Stimulated activated CD8-positive, alpha-beta memory T cell treated with anti-CD3 and anti-CD28 coated beads, Interleukin-15, amount 100 ng/mL, for 1 hour (primary cell): ENCODE measurements around the gene CCDC27.

Experiments
- DNase-seq: peaks from one replicate; pipeline ENCODE4 v3.0.0-alpha.2; 2020; ENCODE audit warnings: low read depth

Gene CCDC27

DNA sequence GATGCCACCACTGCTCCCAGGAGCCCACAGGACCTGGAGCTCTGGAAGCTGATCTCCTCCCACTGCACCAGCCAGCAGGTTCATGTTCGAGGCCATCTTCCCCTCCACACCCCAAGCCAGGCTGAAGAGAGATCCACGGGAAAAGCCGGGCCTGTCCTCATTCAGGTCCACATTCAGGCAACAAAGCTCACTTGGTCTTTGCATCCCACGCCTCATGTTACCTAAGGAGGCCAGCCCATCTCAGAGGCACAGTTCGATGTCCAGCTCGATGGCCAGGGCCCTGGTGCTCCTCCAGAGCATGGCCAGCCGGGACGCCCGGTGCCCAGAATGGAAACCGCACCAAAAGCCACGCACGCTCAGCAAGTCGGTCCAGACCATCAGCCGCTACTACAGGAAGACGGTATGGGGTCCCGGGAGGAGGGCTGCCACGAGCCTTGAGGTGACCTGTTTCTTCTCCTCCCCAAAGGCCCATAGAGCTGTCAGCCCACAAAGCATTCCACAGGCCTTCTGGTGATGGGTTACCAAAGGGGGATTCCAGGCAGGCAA, at the start of gene CCDC27:
CCDC27 (plus strand) TSS at position 51 of the 546 bp plus-strand sequence; CDS start at position 83, 32 bp downstream.
- DNase-seq = no peak

GRCh38 chr1:3702528-3702927, 49.7 kb upstream of the CCDC27 start:
- DNase-seq = no peak

DNA sequence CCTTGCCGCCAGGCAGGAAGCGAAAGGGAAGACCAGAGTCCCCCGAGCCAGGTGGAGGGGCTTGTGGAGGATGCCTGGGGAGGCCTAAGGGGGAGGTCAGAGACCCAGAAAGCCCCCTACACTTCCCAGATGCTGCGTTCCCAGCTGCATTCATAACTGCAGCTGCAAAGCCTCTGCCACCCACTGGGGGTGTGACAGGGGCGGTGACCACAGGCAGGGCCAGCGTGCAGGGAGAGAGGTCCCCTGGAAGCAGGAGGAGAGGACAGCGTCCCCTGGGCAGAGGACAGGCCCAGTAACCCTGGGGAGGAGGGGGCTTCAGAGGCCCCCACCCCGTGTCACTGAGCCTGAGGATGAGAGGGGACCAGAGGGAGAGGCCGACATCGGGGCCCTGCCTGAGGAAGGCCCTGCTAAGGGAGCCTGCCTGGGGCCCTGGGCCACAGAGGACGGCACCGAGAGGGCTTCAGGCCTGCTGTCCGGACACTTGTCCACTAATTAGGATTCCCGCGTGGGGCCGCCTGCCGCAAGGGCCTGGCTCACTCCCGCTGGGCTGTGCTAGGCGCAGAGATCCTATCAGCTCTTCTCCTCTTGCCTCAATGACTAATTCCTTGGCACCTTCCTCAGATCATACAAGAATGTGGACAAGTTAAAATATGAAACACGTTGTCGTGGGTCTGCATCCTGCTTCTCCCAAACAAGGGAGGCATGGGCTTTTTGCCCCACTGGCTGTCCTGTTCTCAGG, 49.1 kb upstream of the CCDC27 start:
- no peak for DNase-seq

- no peak for DNase-seq
Observed at GRCh38 chr1:3703786-3704371, 48.4 kb upstream of the CCDC27 start.

- DNase-seq = no peak
Observed at GRCh38 chr1:3705341-3705950, 46.8 kb upstream of the CCDC27 start.

DNA sequence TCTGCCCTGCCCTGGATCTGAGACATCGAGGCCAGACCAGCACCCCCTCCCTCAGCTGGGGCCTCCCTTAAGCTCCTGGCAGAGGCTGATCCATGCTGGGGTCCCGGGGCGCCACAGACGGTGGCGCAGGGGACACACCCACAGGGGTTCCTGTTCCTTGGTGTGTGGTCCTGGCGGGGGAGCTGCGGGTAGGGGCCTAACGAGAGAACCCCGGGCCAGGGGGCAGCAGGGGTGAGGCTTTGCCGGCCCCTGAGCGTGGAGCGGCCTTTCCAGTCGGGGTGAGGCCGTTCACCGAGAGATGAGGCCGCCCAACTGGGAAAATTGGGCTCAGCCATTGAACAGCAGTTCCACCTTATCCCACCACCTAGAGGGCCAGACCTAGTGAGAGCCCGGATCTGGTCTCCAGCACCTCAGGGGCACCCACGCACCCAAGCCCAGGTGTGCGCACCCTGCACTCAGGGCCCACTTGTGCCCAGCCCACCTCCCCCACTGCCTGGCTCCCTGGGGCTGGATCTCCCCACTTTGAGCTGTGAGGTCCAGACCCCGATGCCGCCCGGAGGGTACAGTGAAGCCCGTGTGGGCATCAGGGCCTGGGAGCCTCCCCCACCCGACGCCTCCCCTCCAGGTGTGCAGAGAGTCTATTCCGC, 45.5 kb upstream of the CCDC27 start:
- no peak for DNase-seq

- no peak for DNase-seq
Observed at GRCh38 chr1:3707298-3707938, 44.8 kb upstream of the CCDC27 start.

DNA sequence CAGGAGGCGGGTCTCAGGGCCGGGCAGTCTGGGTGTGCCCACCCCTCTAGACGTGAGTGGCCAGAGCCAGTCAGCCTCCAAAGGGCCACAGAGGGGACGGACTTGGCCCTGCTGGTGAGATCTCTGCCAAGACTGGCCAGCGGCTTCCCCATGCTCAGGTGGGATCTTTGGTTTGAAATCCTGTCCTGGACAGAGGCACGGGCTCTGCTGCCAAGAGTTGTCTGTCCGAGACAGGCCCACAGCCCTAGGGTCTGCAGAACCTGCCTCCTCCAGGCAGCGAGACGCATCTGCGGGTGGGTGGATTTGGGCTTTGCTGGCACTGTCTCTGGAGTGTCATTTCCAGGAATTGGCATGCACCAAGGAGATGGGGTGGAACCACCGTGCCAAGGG, 44.3 kb upstream of the CCDC27 start:
- no peak for DNase-seq

- DNase-seq = no peak
Observed at GRCh38 chr1:3708791-3709190, 43.5 kb upstream of the CCDC27 start.

GRCh38 chr1:3710251-3710650, 42.0 kb upstream of the CCDC27 start:
- no peak for DNase-seq

DNA sequence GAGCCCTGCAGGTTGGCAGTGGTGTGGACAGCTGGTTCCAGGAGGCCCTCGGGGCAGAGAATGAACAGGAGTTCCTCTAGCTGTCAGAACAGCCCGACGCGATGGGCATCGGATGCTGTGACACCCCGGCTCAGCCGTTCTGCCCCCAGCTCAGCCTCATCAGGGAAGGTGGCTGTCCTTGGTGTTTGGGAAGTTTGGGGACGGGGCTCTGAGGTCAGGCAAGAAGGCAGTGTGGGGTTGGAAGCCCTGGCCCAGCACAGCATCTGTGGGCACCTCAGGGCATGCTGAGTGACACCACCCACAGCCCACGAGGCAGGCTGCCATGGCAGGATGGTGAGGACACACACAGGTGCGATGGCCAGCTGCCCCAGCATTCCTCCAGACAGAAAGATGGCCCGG, 40.9 kb upstream of the CCDC27 start:
- DNase-seq = no peak

GRCh38 chr1:3711780-3712451, 40.3 kb upstream of the CCDC27 start:
- DNase-seq = no peak

- no peak for DNase-seq
Observed at GRCh38 chr1:3712573-3713535, 39.4 kb upstream of the CCDC27 start.

DNA sequence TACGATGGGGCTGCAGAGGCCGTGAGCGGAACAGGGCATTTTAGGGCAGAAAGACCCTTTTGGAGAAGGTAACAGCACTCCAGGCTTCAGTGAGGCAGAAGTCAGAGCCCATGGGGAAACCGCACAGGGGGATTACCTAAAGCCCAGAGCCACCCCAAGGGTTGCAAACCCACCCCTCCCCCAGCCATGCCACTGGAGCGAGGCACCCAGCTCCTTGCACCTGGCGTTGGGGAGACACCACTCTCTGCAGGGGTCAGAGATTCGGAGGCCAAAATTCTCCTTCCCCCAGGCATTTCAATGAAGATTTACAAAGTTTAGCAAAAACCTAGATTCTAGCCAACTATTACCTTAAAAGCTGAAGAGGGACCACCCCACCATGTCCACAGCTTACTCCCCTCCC, 38.4 kb upstream of the CCDC27 start:
- no peak for DNase-seq

DNA sequence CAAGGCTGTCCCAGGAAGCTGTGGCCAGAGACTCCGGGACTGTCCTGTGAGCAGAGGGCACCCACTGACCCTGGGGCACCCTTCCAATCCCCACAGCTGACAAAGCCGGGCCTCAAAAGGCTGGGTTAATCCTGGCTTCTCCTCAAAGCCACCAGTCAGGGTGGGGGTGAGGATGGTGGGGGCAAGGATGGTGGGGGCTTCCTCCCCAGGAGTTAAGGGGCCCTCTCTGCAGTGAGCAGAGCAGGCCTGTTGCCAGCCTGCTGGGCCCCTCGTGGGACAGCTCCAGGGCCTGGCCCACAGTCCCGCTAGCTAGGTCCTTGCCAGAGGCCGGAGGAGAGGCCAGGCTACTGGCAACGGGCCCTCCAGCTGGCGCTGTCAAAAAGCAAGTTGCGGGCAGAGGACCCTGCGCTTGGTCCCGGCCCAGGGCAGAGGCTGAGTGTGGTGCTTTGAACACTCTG, 37.9 kb upstream of the CCDC27 start:
- no peak for DNase-seq

DNA sequence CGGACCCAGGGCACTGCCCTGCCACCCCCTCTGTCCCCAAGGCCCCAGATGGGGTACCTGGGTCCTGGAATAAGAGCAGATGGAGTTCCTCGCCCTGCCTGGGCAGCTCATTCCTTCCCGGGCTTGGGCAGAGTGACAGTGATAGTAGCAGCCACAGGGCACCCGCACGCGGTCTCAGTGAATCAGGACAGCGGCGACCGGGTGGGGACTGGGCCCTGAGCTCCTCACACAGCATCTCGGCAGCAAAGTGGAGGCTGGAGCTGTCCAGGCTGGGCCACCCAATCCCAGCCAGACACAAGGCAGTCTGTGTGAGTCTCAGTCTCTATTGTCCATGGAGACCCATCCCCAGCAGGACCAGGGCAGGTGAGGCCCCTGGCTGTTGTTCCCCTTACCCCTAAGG, 37.4 kb upstream of the CCDC27 start:
- DNase-seq = no peak

- no peak for DNase-seq
Observed at GRCh38 chr1:3716351-3716750, 35.9 kb upstream of the CCDC27 start.

DNA sequence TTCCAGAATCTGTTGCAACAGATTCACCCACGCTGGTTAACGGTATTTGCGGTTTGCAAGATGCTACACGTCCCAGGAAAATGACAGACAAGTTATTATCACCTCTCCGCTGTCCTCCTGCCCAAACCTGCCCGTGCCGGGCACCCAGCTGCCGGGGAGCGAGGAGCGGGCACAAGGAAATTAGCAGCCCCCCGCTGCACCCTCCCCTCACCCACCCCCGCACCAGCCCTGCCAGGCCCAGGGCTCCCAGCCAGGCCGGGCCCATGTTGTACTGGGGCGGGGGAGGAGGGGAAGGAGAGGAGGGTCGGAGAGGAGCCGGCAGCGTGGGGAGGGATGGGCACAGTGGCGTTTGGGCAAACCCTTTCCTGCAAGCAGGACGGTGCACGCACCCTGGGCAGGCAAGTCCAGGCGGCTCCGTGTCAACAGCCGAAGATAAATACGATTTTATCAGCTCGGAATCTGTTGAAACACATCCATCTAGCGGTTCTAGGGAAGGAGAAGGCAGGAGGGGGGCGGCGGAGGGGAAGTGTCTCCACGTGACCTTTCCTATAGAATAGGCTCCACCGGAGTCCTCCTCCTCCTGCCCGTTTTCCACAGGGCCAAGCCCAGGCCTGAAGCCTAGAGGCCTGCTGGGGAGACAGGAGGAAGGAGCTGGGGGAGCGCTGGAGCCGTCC, 35.1 kb upstream of the CCDC27 start:
- DNase-seq = no peak

GRCh38 chr1:3717715-3718601, 34.3 kb upstream of the CCDC27 start:
- no peak for DNase-seq
